Measurements from ENCODE around the gene TFB1M. TPM values are rescaled to one million over a fixed set of nuclear protein-coding genes. Genes with fewer than 3 reads are reported as not detected.

TFB1M gene
- total and polyA plus RNA-seq, 9 of the 15 experiments (the other 6 are each of a cell fraction or from before 2014, with no cell fraction given): 34.6 to 145 (median 40.4) TPM

DNA sequence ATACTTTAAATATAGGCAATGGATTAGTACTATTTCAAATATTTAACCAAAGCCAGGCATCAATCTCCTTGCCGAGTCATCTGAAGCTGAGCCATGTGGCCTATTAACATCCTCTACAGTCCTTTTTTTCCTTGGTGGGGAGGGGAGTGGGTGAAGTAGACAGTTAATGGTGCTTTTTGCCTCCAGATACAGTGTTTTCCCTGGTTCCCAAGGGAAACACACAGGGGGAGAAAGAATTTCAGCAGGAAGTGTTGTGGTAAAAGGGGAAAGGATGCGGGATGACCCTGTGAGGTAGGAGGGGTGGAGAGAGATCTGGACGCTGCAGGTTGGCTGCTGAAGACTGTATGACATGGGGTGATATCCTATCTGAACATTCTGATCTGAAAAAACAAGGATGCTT lies 40.9 kb downstream of the TFB1M start (continued):
- no peak for TF ChIP-seq FOXA1 (IDR thresholded peaks at IDR 0.05; ENCODE audit: borderline replicate concordance)
- TF ChIP-seq, protein P1, sequence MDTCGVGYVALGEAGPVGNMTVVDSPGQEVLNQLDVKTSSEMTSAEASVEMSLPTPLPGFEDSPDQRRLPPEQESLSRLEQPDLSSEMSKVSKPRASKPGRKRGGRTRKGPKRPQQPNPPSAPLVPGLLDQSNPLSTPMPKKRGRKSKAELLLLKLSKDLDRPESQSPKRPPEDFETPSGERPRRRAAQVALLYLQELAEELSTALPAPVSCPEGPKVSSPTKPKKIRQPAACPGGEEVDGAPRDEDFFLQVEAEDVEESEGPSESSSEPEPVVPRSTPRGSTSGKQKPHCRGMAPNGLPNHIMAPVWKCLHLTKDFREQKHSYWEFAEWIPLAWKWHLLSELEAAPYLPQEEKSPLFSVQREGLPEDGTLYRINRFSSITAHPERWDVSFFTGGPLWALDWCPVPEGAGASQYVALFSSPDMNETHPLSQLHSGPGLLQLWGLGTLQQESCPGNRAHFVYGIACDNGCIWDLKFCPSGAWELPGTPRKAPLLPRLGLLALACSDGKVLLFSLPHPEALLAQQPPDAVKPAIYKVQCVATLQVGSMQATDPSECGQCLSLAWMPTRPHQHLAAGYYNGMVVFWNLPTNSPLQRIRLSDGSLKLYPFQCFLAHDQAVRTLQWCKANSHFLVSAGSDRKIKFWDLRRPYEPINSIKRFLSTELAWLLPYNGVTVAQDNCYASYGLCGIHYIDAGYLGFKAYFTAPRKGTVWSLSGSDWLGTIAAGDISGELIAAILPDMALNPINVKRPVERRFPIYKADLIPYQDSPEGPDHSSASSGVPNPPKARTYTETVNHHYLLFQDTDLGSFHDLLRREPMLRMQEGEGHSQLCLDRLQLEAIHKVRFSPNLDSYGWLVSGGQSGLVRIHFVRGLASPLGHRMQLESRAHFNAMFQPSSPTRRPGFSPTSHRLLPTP (IDR thresholded peaks at IDR 0.05; ENCODE audit: borderline replicate concordance, extremely low read depth, insufficient read length): no peak
- no peak for TF ChIP-seq XRCC3 (IDR thresholded peaks at IDR 0.05)
- TF ChIP-seq, protein P2, sequence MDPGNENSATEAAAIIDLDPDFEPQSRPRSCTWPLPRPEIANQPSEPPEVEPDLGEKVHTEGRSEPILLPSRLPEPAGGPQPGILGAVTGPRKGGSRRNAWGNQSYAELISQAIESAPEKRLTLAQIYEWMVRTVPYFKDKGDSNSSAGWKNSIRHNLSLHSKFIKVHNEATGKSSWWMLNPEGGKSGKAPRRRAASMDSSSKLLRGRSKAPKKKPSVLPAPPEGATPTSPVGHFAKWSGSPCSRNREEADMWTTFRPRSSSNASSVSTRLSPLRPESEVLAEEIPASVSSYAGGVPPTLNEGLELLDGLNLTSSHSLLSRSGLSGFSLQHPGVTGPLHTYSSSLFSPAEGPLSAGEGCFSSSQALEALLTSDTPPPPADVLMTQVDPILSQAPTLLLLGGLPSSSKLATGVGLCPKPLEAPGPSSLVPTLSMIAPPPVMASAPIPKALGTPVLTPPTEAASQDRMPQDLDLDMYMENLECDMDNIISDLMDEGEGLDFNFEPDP (CRISPR knock-in tag; IDR thresholded peaks at IDR 0.05): no peak
- TF ChIP-seq, protein P3, sequence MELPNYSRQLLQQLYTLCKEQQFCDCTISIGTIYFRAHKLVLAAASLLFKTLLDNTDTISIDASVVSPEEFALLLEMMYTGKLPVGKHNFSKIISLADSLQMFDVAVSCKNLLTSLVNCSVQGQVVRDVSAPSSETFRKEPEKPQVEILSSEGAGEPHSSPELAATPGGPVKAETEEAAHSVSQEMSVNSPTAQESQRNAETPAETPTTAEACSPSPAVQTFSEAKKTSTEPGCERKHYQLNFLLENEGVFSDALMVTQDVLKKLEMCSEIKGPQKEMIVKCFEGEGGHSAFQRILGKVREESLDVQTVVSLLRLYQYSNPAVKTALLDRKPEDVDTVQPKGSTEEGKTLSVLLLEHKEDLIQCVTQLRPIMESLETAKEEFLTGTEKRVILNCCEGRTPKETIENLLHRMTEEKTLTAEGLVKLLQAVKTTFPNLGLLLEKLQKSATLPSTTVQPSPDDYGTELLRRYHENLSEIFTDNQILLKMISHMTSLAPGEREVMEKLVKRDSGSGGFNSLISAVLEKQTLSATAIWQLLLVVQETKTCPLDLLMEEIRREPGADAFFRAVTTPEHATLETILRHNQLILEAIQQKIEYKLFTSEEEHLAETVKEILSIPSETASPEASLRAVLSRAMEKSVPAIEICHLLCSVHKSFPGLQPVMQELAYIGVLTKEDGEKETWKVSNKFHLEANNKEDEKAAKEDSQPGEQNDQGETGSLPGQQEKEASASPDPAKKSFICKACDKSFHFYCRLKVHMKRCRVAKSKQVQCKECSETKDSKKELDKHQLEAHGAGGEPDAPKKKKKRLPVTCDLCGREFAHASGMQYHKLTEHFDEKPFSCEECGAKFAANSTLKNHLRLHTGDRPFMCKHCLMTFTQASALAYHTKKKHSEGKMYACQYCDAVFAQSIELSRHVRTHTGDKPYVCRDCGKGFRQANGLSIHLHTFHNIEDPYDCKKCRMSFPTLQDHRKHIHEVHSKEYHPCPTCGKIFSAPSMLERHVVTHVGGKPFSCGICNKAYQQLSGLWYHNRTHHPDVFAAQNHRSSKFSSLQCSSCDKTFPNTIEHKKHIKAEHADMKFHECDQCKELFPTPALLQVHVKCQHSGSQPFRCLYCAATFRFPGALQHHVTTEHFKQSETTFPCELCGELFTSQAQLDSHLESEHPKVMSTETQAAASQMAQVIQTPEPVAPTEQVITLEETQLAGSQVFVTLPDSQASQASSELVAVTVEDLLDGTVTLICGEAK (IDR thresholded peaks at IDR 0.05): no peak
- TF ChIP-seq, protein P3 (CRISPR knock-in tag; IDR thresholded peaks at IDR 0.05): no peak
- no peak for TF ChIP-seq POLR2AphosphoS5 (IDR thresholded peaks at IDR 0.05; ENCODE audit: control insufficient read depth, insufficient read depth, low read depth, low read length)
- TF ChIP-seq CBFA2T3 (IDR thresholded peaks at IDR 0.05): peak; percentile 60
- no peak for TF ChIP-seq MAFK (IDR thresholded peaks at IDR 0.05; ENCODE audit: low read length)
- no peak for TF ChIP-seq PCBP2 (IDR thresholded peaks at IDR 0.05; ENCODE audit: low read depth, low read length, poor library complexity, severe bottlenecking)
- no peak for TF ChIP-seq ZNF561 (CRISPR knock-in tag; conservative IDR thresholded peaks at IDR 0.05)
- no peak for TF ChIP-seq CBX8 (IDR thresholded peaks at IDR 0.05; ENCODE audit: borderline replicate concordance, extremely low read depth, low read depth, low read length, poor library complexity, severe bottlenecking)
- no peak for TF ChIP-seq POLR2A (conservative IDR thresholded peaks at IDR 0.05)
